Measurements from ENCODE around the gene CHMP1A.
"Not testable (repeated sequence)": the region's sequence is repeated elsewhere in the genome, so short reads cannot be mapped to it uniquely, and the experiment has no call there.

The CHMP1A gene

DNA sequence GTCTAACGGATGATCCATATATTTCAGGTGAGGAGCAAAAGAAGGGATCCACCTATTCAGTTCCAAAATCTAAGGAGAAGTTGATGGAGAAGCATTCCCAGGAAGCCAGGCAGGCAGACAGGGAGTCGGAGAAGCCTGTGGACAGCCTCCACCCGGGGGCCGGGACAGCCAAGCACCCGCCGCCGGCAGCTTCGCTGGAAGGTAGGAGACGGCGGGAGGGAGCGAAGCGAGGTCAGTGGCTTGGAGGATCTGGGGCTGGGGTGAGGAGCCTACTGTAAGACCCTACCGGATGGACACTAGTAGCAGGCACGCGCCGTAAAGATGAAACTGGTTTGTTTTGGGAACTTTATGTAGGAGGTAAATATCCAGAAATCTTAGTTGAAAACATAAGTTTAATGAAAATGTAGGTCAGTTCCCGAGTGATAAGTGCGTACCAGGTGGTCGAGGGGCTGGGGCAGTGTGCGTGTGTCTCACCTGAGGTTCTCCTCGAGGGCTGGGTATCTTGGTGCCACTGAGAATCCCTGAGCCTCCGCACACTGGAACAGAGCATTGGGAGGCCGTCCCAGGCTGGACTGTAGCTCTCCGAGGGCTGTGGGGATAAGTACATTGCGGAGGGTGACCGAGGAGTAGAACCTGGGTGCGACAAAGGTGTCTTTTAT lies 842 bp upstream of the CHMP1A start:
- no peak for DNase-seq

DNA sequence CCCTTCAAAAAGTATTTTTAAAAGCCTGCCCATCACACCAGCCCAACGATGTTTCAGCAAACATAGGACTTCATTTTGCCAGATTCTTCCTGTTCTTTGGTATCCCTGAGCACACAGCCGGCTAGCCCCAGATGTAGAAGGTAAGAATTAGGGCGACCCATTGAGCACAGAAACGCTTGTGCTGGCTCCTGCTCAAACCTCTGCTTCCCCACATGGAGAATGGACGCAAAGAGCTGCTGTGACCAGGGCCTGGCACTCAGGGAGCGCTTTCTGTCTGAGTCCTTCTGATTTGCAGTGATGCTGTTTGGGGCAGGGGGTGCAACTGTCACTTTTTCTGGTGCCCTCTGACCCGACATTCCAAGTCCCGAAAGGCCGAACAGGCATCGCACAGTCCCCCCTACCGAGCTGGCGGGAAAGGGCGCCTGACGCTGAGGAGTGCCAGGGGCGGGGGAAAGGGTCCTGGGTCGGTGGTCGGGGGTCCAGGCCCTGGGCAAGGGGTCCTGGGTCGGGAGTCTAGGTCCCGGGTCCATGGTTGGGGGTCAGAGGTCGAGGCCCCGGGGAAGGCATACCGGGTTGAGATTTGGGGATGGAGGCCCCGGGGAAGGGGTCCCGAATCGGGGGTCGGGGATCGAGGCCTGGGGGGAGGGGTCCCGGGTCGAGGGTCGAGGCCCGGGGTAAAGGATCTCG lies 930 bp downstream of the CHMP1A start:
- DNase-seq: no peak

DNA sequence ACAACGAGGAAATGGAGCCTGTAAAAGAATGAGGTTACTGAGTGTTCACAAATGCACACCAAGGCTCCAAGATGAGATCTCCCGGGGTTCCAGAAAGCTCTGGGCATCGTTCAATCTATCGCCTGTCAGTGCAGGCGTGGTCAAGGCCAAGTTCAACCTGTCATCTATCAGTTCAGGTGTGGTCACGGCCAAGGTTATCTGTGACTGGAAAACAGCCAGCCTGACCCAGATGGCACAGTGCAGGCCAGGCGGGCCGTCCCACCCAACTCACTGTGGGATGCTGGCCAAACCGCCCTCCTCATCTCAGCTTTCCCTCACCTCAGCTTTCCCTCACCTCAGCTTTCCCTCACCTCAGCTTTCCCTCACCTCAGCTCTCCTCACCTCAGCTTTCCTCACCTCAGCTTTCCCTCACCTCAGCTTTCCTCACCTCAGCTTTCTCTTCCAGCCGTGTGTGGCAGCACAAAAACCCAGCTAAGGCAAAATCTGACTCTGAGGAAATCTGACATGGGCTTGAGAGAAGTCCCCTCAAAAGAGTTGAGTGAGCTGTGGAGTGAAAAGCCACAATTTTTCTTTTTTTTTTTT lies 2.4 kb downstream of the CHMP1A start:
- no peak for DNase-seq

DNA sequence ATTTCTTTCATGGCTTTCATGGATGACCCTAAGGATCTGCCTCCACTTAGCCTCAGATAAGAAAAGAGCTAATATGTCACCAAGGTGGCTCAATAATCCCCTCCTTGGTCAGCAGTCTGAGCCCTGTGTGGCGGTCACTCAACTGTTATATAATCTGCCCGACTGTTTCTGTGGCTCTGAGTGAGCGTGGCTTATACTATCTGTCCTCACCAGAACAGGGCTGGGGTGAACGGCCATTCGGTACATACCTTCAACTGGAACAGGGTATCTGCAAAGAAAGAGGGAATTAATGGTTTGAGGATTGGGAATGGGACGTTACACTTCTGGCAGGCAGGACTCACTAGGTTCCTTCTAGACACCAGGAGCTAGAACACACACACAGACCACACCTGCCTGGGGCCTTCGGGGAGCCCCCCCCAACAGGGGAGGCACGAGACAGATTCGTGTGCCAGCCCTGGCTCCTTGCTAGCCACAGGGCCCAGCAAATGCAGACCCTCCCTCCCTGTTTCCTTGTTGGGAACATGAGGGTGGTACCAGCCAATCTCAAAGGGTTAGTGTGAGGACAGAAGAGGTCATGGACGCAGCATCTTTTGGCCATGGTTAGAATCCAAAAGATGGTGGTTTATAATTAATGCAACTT lies 3.7 kb downstream of the CHMP1A start:
- DNase-seq: no peak

DNA sequence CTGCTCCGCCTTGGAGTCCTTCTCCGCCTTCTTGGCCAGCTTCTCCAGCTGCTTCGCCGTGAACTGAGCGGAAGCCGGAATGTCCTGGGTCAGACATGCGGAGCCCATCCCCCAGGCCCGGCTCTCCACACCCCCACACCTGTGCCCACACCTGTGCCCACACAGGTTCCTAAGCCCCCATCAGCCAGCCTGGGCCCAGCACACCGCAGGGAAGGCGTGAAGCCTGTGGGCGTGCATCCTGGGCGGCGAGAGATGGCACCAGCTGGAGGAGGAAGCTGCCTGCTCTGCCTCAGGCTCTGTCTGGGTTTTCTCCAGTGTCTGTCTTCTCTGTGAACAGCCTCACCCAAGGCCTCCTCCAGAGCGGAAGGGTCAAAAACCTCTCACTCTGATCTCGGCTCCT lies 5.9 kb downstream of the CHMP1A start:
- DNase-seq: no peak

DNA sequence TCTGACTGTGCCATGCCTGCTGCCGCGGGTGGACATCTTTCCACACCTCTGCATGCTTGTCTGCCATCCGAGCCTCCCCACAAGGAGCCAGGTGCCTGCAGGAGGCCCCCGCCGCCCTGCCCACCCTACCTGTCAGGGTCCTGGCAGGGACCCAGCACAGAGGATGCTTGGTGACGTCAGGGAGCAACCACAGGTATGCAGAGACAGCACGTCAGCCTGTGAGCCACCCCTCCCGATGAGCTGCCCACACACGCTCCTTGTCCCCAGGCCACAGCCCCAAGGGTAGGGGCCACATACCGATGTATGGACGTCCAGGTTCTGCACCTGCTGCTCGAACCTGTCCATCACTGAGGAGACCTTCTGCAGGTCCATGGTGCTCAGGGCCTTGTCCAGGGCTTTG lies 10.6 kb downstream of the CHMP1A start:
- no peak for DNase-seq

DNA sequence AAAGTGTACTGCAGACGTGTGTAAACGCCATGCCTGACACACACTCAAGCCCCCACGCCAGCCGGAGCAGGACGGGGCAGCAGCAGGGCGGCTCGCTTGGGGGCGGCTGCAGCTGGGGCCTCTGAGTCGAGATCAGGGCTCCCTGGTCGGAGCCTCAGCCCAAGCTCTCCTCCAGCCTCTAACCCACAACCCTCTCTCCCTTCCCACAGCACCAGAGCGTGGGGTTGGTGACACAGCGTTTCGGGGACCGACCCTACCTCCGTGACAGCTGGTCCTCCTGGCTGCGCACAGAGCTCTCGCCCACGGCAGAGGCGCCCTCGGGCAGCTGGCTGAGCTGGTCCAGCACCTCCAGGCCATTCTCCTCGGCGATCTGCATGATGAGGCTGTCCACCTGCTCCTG lies 11.2 kb downstream of the CHMP1A start:
- DNase-seq: no peak

DNA sequence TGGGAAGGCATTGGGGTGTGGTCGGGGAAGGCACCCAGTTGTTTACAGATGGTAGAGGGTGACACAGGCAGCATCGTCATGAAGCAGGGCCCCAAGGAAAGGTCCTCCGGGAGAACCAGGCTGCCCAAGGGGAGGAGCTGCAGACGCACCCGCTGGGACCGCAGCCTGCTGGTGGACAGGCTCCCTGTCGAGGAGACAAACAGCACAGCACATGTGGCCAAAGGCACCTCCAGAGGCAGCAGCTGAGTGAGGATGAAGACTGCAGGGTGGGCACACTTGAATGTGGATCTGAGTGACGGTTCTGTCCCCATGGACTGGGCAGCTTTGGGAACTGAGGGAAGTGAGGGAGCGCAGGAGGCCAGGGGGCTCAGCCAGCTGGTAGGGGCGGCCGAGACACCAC lies 12.4 kb downstream of the CHMP1A start:
- no peak for DNase-seq

DNA sequence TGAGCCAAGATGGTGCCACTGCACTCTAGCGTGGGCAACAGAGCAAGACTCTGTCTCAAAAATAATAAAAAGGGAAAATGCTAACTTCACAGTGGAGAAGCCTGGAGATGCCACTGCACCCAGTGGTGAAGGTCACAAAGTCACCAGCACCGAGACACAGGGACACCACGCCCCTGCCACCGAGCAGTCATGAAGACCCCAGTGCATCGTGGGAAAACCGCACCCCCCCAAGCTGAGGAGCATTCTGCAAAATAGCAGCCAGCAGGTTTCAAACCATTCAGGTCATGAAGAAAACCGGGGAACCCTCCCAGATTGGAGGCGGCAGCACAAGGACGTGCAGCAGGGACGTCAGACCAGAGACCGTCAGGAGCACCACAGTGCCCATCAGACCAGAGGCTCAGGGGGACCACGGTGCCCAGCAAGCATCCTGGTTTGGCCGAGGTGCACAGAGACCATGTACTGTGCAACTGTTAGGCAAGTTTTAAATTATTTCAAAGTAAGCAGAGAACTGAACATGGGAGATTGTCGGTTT lies 13.7 kb downstream of the CHMP1A start:
- DNase-seq: no peak

DNA sequence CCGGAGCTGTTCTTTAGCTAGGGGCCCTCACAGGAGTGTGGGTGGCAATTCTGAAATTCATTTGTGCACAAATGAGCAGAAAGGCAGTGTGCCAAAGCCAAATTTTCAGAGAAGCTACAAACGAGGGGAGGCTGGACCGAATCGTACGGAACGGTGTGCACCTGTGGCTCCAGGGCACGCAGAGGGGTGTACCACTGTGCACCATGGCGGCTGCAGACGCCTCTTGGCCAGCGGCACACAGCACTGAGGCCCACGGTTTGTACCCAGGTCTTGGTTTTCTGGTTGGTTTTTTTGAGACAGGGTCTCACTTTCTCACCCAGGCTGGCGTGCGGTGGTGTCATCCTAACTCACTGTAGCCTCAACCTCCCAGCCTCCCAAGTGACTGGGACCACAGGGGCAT lies 14.9 kb downstream of the CHMP1A start:
- no peak for DNase-seq

DNA sequence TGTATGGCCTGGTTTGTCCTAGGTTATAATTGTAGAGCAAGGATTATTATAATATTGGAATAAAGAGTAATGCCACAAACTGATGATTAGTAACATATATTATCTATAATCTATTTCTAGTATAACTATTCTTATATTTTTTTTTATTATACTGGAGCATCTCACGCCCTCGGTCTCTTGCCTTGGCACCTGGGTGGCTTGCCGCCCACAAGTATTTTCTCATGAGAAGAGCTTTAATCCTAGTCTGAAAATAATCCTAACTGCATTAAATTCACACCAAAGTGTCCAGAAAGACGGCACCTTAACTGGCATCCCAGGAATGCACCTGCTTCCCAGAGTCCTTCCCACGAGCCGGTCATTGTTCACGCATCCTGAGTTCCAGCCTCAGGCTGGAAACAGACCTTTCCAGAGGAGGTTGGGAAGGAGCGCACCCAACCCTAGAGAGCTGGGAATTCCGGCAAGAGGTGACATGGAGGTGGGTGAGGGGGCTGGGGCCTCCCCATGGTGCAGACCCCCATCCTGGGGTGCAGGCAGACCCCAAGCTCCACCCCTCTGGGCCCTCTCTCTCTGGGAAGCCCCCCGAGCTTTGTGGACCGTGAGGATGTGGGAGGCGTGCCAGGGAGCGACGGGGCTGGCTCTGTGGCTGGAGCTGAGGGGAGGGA lies 15.9 kb downstream of the CHMP1A start:
- no peak for DNase-seq

DNA sequence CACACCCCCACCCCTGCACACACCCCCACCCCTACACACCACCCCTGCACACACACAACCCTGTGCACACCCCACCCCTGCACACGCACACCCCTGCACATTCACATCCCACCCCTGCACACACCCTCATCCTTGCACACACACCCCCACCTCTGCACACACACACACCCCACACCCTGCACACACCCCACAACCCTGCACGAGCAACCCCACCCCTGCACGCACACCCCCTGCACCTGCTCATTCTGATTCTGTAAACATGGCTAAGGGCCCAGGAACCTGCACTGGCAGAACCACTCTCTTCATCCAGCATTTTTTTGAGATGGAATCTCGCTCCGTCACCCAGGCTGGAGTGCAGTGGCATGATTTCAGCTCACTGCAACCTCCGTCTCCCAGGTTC lies 18.1 kb downstream of the CHMP1A start:
- no peak for DNase-seq

DNA sequence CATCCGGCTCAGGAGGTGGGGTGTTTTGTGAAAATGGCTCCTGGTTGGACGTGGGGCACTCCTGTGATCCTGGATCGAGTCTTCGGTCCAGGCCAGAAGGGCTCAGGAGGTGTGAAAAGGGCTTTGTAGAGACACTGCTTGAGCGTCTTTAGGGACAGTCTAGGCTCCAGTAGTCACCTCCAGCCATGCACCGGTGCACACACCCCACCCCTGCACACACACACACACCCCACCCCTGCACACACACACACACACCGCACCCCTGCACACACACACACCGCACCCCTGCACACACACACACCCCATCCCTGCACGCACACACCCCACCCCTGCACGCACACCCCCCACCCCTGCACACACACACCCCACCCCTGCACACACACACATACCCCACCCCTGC lies 19.1 kb downstream of the CHMP1A start:
- DNase-seq: no peak

DNA sequence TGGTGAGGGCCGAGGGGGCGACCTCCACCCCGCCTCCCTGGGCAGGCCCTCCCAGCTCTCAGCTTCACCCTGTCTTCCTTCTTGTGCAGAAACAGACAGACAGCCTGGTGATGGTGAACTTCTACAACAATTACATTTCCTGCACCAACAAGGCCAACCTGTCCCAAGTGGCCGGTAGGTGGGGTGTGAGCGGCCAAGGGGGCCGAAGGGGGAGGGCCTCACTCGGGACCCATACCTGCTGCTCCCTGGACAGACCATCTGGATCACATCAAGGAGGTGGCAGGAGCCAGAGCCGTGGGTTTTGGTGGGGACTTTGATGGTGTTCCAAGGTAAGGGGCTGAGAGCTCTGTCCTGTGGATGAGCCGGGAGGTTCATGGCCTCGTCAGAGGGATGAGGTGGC lies 20.1 kb downstream of the CHMP1A start:
- no peak for DNase-seq

DNA sequence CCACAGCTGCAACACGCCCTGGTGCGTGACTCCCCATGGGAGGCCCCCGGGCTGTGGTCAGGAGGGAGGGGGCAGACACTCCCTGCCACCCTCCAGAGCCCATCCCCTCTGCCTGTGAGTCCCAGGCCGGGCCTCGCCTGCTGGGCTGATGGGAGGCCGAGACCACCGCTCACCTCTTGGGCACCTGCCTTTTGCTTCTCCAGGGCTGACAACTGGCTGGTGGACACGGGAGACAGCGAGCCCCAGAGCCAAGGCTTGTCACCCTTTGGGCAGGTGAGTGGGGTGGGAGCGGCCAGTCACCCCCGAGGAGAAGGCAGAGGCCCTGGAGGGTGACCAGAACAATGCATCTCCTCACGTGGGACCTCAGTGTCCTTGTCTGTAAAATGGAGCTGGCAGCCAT lies 20.8 kb downstream of the CHMP1A start:
- no peak for DNase-seq

DNA sequence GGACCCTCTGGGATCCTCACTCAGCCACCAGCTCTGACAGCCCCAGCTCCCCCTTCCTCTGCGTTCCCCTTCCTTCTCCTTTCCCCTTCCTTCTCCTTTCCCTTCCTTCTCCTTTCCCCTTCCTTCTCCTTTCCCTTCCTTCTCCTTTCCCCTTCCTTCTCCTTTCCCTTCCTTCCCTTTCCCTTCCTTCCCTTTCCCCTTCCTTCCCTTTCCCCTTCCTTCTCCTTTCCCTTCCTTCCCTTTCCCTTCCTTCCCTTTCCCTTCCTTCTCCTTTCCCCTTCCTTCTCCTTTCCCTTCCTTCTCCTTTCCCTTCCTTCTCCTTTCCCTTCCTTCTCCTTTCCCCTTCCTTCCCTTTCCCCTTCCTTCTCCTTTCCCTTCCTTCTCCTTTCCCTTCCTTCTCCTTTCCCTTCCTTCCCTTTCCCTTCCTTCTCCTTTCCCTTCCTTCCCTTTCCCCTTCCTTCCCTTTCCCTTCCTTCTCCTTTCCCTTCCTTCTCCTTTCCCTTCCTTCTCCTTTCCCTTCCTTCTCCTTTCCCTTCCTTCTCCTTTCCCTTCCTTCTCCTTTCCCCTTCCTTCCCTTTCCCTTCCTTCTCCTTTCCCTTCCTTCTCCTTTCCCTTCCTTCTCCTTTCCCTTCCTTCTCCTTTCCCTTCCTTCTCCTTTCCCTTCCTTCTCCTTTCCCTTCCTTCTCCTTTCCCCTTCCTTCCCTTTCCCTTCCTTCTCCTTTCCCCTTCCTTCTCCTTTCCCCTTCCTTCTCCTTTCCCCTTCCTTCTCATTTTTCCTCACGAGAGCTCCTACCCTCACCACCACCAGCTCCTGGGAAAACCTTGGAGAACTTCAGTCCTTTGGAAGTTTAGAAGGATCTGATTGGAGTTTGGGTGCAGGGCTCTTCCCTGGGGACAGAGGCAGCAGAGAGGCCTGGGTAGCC lies 22.8 kb downstream of the CHMP1A start:
- DNase-seq: not testable (repeated sequence)

DNA sequence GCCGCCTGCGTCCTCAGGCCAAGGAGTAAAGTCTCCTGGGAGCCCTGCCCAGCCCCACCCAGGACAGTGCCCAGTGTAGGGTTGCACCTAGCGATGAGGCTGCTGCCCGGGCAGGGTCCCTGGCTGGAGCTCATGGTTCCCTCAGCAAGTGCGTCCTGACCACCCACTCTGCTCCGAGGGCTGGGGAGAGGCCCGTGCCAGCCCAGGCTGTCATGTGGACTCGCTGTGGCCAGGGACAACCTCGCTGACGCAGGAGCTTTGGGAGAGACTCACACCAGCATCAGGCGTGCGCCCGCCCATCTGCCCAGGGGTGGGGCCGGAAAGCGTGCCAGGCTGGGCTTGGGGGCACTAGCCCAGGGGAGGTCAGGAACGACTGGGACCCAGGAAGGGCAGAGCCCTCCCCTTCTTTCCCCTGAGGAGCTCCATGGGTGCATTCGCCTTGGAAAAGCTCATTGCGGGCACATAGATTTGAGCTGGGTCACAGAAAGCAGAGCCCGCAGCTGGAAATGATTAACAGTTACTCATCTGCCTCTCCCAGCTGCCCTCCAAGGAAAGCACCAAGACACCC lies 24.4 kb downstream of the CHMP1A start:
- DNase-seq: no peak

DNA sequence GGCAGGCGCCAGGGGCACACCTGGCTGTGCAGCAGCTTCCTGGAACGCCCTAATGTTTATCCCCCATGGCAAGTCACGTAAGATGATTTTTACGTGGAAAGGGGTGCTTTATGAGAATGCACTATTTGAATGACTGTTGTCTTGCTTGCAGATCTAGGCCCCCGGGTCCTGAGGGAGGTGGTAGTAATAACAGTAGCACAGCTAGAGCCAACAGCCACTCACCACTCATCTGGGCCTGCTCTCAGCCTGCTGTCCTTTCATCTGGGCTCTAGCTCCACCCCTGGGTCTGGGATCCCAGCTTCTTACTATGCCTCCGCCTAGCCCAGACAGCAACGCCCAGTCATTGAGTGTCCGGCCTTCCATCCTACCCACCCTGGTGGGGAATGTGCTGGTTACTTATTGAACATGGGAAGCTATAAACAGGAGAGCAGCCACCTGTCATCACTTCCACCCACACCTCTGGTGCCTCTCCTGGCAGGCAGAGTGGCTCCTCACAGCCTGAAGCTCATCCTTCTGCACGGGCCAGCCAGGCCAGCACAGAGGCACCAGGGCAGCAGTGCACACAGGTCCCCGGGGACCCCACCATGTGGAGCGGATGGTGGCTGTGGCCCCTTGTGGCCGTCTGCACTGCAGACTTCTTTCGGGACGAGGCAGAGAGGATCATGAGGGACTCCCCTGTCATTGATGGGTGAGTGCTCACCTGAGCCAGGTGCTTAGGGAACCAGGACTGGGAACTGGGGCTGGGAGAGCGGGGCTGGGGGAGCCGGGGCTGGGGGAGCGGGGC lies 27.5 kb downstream of the CHMP1A start:
- DNase-seq: no peak

DNA sequence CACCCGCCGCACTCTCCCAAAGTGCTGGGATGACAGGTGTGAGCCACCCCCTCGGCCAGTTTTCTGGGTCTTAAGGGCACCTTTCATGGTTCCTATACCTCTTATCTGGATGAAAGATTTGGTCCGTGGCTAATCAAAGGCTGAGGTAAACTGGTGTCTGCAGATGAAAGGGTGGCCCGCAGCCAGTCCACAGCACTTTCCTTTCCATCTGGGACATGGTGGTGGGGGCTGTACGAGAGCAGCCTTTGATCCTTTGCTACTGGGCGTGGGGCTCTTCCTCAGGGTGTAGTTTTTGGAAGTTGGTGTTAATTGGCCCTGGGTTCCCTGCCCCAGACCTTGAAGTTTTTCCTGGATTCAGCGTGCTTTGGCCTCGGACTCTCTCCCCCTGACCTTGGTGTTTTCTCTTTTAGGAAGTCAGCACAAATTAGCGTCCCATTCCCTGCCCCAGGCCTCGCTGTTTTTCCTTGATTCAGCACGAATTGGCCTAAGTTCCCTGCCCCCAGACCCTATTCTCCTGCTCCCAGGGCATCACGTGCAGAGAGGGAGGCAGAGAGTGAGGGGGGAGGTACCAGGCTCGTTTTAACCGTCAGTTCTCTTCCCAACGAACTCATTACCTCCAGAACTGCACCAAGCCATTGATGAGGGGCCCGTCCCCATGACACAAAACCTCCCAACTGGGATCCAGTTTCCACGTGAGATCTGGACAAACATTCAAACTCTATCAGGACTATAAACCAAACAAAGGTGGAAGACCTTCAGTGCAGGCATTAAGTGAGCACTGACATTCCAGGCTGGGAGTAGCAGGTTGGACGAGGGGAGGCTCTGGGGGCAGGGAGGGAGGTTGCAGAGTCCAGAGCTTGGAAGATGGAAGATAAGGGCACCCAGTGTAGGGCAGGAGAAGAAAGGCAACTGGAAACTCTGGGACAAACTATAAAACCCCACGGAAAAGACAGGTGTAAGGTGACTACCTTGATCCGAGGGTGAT lies 32.4 kb downstream of the CHMP1A start:
- no peak for DNase-seq
